ENCODE measurements around the gene CBLN3.
A peak's percentile ranks its signal among the peaks of the same experiment; 100 is the strongest.

DNA sequence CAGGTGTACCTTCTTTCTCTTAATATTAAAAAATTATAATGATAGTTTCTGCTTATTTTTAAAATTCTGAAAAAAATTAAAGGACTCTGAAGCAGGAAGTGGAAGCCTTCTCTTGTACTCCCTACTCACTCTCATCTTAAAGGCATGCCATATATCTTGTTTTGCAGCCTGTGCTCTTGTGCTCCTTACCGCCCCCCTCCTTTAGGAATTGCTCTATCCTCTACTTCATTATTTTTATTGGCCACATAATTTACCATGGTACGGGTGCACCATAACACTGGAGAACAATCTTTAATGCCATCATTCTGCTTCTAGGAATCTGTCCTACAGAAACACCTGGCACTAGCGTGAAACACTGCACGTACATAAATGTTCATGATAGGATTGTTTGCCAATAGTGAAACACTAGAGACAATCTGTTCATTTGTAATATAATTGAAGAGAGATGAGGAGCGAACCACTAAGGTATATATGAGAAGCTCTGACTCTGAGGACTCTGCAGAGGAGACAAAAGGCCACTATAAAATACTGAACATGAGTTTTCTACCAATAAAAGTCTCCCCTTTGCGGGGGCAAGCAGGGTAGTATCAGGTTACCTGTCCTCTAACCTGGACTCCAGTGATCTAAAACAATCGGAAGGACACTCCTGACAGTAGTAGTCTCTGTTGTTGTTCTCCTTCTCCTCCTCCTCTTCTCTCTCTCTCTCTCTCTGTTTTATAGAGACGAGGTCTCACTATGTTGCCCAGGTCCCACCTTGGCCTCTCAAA, 37.0 kb downstream of the CBLN3 start:
- TF ChIP-seq EP300 (IDR thresholded peaks at IDR 0.05; ENCODE audit: borderline replicate concordance): peak; percentile 31; the same call in 1 of the 2 replicates
- no peak for TF ChIP-seq EGR1 (IDR thresholded peaks at IDR 0.05)
- TF ChIP-seq RAD21 (IDR thresholded peaks at IDR 0.05; ENCODE audit: low read depth): peak; percentile 22; the same call in 1 of the 2 replicates
- no peak for TF ChIP-seq YY1 (IDR thresholded peaks at IDR 0.05; ENCODE audit: low read depth)
- TF ChIP-seq MAX (IDR thresholded peaks at IDR 0.05): no peak
- peak; percentile 75 for TF ChIP-seq TEAD4 (IDR thresholded peaks at IDR 0.05)
- TF ChIP-seq, protein P1, sequence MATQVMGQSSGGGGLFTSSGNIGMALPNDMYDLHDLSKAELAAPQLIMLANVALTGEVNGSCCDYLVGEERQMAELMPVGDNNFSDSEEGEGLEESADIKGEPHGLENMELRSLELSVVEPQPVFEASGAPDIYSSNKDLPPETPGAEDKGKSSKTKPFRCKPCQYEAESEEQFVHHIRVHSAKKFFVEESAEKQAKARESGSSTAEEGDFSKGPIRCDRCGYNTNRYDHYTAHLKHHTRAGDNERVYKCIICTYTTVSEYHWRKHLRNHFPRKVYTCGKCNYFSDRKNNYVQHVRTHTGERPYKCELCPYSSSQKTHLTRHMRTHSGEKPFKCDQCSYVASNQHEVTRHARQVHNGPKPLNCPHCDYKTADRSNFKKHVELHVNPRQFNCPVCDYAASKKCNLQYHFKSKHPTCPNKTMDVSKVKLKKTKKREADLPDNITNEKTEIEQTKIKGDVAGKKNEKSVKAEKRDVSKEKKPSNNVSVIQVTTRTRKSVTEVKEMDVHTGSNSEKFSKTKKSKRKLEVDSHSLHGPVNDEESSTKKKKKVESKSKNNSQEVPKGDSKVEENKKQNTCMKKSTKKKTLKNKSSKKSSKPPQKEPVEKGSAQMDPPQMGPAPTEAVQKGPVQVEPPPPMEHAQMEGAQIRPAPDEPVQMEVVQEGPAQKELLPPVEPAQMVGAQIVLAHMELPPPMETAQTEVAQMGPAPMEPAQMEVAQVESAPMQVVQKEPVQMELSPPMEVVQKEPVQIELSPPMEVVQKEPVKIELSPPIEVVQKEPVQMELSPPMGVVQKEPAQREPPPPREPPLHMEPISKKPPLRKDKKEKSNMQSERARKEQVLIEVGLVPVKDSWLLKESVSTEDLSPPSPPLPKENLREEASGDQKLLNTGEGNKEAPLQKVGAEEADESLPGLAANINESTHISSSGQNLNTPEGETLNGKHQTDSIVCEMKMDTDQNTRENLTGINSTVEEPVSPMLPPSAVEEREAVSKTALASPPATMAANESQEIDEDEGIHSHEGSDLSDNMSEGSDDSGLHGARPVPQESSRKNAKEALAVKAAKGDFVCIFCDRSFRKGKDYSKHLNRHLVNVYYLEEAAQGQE (IDR thresholded peaks at IDR 0.05; ENCODE audit: low read depth): no peak
- no peak for TF ChIP-seq NFIC (IDR thresholded peaks at IDR 0.05)
